Measurements from ENCODE around the gene ETV7. TPM values are rescaled to one million over a fixed set of nuclear protein-coding genes. Genes with fewer than 3 reads are reported as not detected.

The ETV7 gene
- total RNA-seq, 4 donors from 2014 or later, result 1.3 to 1.5 TPM; not detected in 2

GRCh38 chr6:36328600-36328999, 58.9 kb downstream of the ETV7 start:
- Histone ChIP-seq H3K4me1 (no peaks in the 10 kb centered on the region), H3K36me3 (no peaks in the 10 kb centered on the region), H3K9me3 (no peaks in the 10 kb centered on the region), H3K27ac (no peak overlapping the region), H3K4me3 (no peak overlapping the region), H3K27me3 (peaks cover 31% of the 10 kb centered on the region)
- no peak for ATAC-seq
- TF ChIP-seq, protein P1, sequence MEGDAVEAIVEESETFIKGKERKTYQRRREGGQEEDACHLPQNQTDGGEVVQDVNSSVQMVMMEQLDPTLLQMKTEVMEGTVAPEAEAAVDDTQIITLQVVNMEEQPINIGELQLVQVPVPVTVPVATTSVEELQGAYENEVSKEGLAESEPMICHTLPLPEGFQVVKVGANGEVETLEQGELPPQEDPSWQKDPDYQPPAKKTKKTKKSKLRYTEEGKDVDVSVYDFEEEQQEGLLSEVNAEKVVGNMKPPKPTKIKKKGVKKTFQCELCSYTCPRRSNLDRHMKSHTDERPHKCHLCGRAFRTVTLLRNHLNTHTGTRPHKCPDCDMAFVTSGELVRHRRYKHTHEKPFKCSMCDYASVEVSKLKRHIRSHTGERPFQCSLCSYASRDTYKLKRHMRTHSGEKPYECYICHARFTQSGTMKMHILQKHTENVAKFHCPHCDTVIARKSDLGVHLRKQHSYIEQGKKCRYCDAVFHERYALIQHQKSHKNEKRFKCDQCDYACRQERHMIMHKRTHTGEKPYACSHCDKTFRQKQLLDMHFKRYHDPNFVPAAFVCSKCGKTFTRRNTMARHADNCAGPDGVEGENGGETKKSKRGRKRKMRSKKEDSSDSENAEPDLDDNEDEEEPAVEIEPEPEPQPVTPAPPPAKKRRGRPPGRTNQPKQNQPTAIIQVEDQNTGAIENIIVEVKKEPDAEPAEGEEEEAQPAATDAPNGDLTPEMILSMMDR (IDR thresholded peaks at IDR 0.05), result no peak
- no peak for TF ChIP-seq POLR2A (IDR thresholded peaks at IDR 0.05)
- no peak for TF ChIP-seq EP300 (IDR thresholded peaks at IDR 0.05)
- TF ChIP-seq POLR2AphosphoS5 (IDR thresholded peaks at IDR 0.05), result no peak
- 81 to 96% methylated on average over 4 to 7 of the region's 7 CpGs for WGBS, 2 donors (ENCODE audit: low coverage in 1 of 2)

GRCh38 chr6:36327919-36328236, 59.6 kb downstream of the ETV7 start:
- TF ChIP-seq POLR2AphosphoS5 (IDR thresholded peaks at IDR 0.05), result no peak
- TF ChIP-seq POLR2A (IDR thresholded peaks at IDR 0.05), result no peak
- no peak for TF ChIP-seq EP300 (IDR thresholded peaks at IDR 0.05)
- TF ChIP-seq, protein P1 (IDR thresholded peaks at IDR 0.05), result no peak
- ATAC-seq, result no peak
- H3K9me3 ChIP-seq, result no peaks in the 10 kb centered on the region
- peaks cover 32% of the 10 kb centered on the region for H3K27me3 ChIP-seq
- no peaks in the 10 kb centered on the region for H3K36me3 ChIP-seq
- H3K4me3 ChIP-seq, result no peak overlapping the region
- H3K27ac ChIP-seq, result no peak overlapping the region
- H3K4me1 ChIP-seq, result no peaks in the 10 kb centered on the region

- TF ChIP-seq, protein P1 (IDR thresholded peaks at IDR 0.05), result no peak
- TF ChIP-seq POLR2A (IDR thresholded peaks at IDR 0.05) (no peak), POLR2AphosphoS5 (IDR thresholded peaks at IDR 0.05) (no peak)
- H3K36me3 ChIP-seq, result no peaks in the 10 kb centered on the region
- no peaks in the 10 kb centered on the region for H3K9me3 ChIP-seq
- H3K27me3 ChIP-seq, result peaks cover 29% of the 10 kb centered on the region
- 53 to 65% methylated on average over 4 of the region's 6 CpGs for WGBS, 2 donors (ENCODE audit: low coverage in 1 of 2)
- H3K4me3 ChIP-seq, result no peak overlapping the region
- ATAC-seq, result no peak
- no peak overlapping the region for H3K27ac ChIP-seq
- H3K4me1 ChIP-seq, result no peaks in the 10 kb centered on the region
Measured at GRCh38 chr6:36327226-36327918, 60.1 kb downstream of the ETV7 start.

DNA sequence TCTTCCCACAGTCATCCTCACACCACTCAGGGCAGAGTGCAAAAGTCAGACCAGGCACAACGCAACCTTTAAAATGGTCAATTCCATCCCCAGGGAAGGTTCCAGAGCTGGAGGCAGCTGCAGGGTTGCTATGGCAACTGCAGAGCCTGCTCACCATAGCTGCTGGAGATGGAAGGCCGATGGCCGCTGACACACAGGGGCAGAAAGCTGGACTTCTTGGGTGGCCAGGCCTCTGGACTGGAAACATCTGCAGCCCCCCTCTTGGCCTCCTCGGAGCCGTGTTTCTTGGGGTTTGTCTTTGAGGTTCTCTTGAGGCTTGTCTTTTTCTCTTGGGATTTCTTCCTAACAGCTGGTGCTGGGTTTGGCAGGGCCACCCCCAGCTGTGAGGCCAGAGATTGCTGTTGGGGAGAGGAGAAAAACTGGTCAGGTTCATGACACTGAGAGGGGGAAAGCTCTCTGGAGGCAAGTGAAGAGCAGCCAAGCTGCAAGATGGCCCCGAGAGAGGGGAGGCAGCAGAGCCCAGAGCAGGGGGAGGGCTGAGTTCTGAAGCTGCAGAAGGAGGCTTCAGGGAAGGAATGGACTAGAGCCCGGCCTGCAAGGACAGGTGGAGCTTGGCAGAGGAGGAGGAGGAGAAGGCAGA, 61.0 kb downstream of the ETV7 start:
- Histone ChIP-seq H3K4me3 (no peak overlapping the region), H3K9me3 (no peaks in the 10 kb centered on the region), H3K27me3 (peaks cover 21% of the 10 kb centered on the region), H3K4me1 (no peaks in the 10 kb centered on the region), H3K36me3 (no peaks in the 10 kb centered on the region), H3K27ac (no peak overlapping the region)
- no peak for ATAC-seq
- 69% methylated on average over 2 of the region's 7 CpGs; no CpG with 5 or more reads in 1 of the 2 donors for WGBS, 2 donors (ENCODE audit: low coverage in 1 of 2)
- TF ChIP-seq POLR2AphosphoS5 (IDR thresholded peaks at IDR 0.05) (no peak), POLR2A (IDR thresholded peaks at IDR 0.05) (no peak), EP300 (IDR thresholded peaks at IDR 0.05) (no peak)
- TF ChIP-seq, protein P1 (IDR thresholded peaks at IDR 0.05), result no peak

- no peak overlapping the region for H3K4me3 ChIP-seq
- TF ChIP-seq EP300 (IDR thresholded peaks at IDR 0.05) (no peak), POLR2AphosphoS5 (IDR thresholded peaks at IDR 0.05) (no peak), POLR2A (IDR thresholded peaks at IDR 0.05) (no peak)
- TF ChIP-seq, protein P1 (IDR thresholded peaks at IDR 0.05), result no peak
- no peak overlapping the region for H3K27ac ChIP-seq
- no peaks in the 10 kb centered on the region for H3K36me3 ChIP-seq
- no peaks in the 10 kb centered on the region for H3K4me1 ChIP-seq
- 80 to 100% methylated on average over 1 of the region's 4 CpGs for WGBS, 2 donors (ENCODE audit: low coverage in 1 of 2)
- ATAC-seq, result no peak
- H3K9me3 ChIP-seq, result no peaks in the 10 kb centered on the region
- H3K27me3 ChIP-seq, result peaks cover 11% of the 10 kb centered on the region
Measured at GRCh38 chr6:36324715-36325114, 62.8 kb downstream of the ETV7 start.

All from gastroesophageal sphincter (tissue), 4 donors.